Glomerular endothelial cell (primary cell): ENCODE data around the gene OLA1. TPM values are rescaled to one million over a fixed set of nuclear protein-coding genes. Genes with fewer than 3 reads are reported as not detected.

Source experiments
- DNase-seq: peaks from one replicate; pipeline ENCODE4 v3.0.0-alpha.2; 2011; ENCODE audit warnings: low read depth, low spot score; ENCODE audit errors: extremely low read depth
- total RNA-seq: library from RNA; depleted of rRNA; stranded (reverse); fragments of >200 nt; gene quantifications from 2 replicates; pipeline ENCODE4 v1.2.3, GENCODE V29; 2015

The OLA1 gene
- total RNA-seq, 1 donor from 2014 or later, result 93.5 TPM

GRCh38 chr2:174039551-174040416 lies 208.5 kb downstream of the OLA1 start:
- DNase-seq, result peak; percentile 95

DNA sequence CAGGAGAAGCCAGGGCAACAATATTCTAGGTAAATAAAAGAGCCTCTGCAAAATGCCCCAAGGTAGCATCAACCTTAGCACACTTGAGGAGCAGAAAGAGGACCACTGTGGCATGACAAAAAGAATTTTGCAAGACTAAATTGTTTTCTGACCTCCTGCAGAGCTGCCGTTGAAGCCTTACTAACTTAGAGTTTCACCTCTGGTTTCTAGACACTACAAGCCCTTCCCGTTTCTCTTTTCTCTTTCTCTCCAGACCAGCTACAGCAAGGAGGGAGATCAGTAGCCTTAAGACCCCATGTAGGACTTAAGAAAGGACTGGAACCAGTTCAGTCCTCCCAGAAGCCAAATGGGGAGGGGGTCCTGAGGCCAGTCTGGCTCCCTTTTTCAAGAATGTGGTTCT lies 209.9 kb downstream of the OLA1 start:
- DNase-seq, result no peak

GRCh38 chr2:174036825-174037224 lies 211.5 kb downstream of the OLA1 start:
- DNase-seq, result no peak

DNA sequence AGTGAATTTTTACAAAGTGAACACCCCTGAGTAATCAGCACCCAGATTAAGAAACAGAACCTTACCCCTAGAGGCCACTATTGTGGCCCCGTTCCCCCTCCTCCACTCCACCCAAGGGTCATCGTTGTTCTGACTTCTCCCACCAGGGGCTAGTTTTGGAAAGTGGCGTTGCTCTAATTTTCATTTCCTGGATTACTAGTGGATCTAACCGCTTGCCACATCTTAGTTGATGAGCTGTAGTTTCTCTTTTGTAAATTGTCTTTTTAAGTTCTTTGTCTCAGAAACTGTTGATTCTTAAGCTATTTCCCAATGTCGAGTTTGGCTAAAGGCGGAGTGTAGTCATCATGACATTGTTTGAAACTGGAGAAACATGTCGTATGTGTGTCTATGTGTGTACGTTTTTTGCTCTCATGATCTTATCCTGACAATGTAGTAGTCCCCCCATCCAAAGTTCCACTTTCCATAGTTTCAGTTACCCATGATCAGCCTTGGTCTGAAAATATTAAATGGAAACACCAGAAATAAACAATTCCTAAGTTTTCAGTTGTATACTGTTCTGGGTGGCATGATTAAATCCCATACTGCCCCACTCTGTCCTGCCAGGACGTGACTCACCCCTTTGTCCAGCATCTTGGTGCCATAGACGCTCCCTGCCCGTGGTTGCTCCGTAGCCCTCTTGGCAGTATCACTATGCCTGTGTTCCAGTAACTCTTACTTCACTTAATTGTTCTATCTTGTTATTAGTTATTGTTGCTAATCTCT lies 212.2 kb downstream of the OLA1 start:
- peak; percentile 18 for DNase-seq

- no peak for DNase-seq
Measured at GRCh38 chr2:174035117-174035635, 213.2 kb downstream of the OLA1 start.

- no peak for DNase-seq
Measured at GRCh38 chr2:174033163-174033550, 215.2 kb downstream of the OLA1 start.

- no peak for DNase-seq
Measured at GRCh38 chr2:174031226-174031625, 217.1 kb downstream of the OLA1 start.

DNA sequence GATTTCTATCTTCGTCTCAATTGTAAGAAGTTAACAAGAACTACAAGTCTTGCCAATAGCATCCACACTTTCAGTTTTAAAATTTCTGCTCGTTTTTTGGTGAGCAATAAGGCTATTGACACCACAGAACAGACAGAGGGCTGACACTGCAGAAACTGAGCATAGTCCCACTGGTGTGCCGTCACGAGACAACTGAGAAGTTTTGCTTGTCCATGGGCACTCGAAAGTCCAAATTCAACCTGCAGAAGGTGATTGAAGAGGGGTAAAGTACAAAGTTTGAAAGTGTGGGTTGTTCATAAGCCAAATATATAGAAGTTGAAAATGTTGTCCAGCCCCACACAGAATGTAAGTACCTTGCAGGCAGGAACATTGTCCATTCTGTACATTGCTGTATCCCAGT lies 219.4 kb downstream of the OLA1 start:
- no peak for DNase-seq

DNA sequence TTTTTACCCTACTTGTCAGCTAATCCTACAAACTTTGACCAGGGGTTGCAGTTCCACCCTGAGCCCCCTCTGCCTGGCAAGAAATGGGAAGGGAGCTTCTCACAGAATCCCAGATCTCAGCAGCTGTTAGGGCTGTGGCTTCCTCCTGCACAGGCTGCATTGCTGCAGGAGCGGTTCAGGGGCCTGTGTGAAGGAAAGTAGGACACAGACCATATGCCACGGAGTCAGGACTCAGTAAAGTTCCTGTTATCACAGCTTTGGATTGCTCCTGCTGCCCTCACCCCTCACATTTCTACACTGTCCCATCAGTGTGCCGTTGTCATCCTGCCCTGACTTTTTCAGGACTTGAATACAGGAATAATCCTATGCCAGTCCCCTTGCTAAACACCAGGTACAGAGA lies 220.4 kb downstream of the OLA1 start:
- DNase-seq, result no peak

DNA sequence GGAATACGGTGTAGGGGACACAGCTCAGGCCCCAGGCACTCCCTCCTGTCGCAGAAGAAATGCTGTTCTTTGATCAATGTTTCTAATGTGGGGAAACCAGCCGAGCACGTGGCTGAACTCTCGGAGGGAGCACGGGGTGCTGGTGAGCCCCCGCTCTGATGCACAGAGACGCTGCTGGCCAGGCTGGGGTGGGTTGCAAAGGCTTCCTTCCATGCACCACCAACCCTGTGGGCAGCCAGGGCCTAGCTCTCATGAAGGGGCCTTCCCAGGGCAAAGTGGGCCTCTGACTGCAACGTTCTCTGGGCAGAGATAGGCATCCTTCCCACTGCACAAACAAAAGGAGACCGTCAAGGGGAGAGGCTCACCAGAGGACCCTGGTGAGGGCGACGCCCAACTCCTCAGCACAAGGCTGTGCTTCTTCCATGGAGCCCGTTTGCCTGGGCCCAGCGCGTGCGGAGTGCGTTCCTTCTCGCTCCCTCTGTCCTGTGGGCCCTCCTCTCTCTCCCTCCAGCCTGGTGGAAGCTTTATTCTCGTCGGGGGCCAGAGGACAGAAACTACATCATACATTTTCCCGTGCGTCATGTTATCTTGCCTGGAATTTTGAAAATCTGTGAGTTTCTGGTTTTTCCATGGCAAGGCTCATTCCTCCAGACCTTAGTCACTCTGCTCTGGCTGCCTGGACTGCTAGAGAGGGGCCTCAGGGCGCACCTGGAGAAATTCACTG lies 222.0 kb downstream of the OLA1 start:
- no peak for DNase-seq

DNA sequence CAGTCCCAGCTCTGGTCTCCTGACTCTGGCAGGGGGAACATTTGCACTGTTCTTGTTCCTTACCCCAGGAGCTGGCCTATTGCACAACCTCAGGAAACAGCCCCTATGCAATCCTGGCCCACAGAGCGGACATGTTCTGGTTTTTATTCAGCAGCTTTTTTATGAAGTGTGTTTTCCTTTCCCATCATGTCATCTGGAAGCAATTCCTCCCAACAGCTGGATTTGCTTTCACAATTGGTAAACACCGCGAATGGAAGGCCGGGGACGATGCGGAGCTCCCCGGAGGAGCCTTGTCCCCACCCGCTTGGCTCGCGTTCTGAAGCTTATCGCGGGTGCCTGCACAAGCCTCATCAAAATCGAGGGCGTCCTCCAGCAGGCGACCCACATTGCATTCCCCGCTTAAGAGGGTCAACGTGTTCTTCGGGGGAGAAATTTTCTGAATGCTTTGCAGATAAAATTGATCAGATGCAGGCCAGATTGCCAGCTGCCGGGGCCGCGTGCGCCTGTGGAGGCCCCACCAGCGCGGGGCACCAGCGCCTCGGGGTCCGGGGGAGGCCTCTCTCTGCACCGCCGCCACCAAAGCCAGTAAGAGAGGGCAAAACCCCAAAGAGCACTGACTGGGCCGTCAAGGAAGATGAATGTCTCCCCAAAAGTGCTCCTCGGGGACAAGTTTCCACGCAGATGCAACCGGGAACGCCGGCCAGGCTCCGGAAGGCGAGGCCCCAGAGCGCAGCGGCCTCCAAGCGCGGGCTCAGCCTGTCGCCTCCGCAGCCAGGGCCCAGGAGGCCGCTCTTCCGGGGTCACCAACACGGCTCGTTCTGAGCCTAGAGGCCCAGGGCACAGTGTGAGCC lies 222.8 kb downstream of the OLA1 start:
- no peak for DNase-seq

DNA sequence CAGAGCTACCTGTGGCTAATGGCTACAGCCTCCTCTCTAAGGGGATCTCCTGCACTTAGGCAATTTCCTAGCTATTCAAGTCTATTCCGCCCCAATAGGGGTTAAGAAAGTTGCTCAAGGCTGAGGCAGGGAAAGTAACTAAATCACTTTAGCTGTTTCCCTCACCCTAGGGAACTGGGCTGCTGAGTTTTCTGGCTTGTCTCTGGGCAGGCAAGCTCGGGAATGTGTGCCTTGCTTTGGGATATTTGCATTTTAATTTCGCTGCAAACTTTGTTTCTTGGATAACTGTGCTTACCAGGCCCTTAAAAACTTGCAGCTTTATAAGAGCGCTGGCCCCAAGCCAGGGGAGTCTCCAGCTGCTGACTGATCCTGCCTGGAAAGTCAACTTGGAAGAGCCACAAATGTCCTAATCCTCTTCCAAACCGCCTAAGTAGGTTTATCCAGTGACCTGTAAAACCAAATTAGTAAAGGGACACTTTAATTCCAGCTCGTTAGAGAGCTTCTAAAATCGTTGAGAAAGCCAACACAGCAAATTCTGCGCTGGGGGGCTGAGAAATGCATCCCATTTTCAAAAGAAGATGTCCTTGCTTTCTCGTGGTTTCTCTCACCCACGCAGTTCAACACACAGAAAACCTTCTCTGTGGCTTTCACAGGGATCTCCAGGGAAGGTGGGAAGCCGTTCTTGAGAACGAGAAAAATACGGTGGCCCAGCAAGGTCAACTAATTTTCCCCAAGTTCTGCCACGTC lies 223.6 kb downstream of the OLA1 start:
- DNase-seq, result no peak

GRCh38 chr2:174023591-174024523 lies 224.5 kb downstream of the OLA1 start:
- no peak for DNase-seq

Other genes starting within 250 kb of the OLA1 start
- not detected in 2 replicates for gene SP9, start 86.4 kb upstream of the OLA1 start, total RNA-seq
- gene SCRN3, start 147.2 kb upstream of the OLA1 start, total RNA-seq, result 16.6 and 17.6 TPM in 2 replicates
- gene GPR155, start 238.5 kb upstream of the OLA1 start, total RNA-seq, result 2.5 and 3.8 TPM in 2 replicates